ENCODE data around the gene GET4. TPM values are rescaled to one million over a fixed set of nuclear protein-coding genes. Genes with fewer than 3 reads are reported as not detected.
"Not testable (repeated sequence)": the region's sequence is repeated elsewhere in the genome, so short reads cannot be mapped to it uniquely, and the experiment has no call there.

GET4 gene
- total and polyA plus RNA-seq, 12 donors: 14.7 to 38.6 (median 20.8) TPM

DNA sequence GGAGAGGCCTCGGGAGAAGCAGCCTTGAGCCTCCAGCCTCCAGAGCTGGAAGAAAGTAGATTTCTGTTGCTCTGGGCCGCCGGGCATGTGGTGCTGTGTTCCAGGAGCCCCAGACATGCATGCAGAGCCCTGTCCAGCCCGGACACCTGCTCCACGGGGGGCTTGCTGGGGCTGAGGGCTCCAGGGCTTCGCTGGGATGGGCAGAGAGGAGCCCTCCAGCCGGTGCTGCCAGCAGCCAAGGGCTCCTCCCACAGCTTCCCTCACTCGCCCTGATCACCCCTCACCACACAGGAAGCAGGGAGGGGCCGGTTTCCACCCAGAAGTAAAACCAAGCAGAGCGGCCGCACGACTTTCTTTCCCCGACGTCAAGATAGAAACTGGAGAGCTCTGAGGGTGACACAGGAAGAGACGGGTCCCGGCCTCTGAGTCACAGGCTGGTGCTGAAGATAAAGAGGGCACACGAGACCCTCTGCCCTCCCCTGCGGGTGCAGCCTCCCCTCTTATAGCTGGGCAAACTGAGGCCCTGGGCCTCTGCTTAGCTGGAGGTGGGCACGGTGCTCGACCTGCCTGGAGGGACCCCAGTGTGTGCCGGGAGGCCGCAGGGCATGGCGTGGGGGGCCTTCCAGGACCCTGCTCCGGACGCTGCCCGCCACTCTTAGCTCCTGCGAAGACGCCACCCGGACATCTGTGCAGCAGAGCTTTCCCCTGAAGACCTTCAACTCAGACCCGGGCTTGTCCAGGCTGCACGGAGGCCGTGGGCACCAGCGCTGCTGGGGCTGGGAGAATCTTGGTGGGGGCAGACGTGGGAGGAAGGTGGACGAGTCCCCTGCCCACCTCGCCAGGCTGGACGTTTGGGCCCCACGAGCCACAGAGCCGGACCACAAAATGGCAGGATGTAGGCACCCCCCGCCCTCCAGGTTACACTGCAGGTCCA, 47.0 kb downstream of the GET4 start:
- Histone ChIP-seq H3K4me1 (peaks cover 0 to 56% (median 9%) of the 10 kb centered on the region in 9 donors), H3K27ac (peak overlapping the region in 6 of 10 donors; percentile 4 to 93 (median 14)), H3K36me3 (no peaks in the 10 kb centered on the region), H3K27me3 (peaks cover 0 to 13% (median 0%) of the 10 kb centered on the region in 7 donors), H3K9me3 (no peaks in the 10 kb centered on the region), H3K4me3 (peak overlapping the region in 3 of 10 donors; percentile 1 to 47 (median 28))
- WGBS, 2 donors: 56 to 70% methylated on average over 40 of the region's 40 CpGs
- peak; percentile 56 to 60 for DNase-seq
- ATAC-seq: peak; percentile 5 to 80 (median 68)
- intact Hi-C loops (cut with DNase I): no loop called here
- TF ChIP-seq CTCF (IDR thresholded peaks at IDR 0.05): no peak

- WGBS, 2 donors: 76 to 83% methylated on average over 11 to 18 of the region's 25 CpGs
- H3K9me3 ChIP-seq; intact Hi-C loops (cut with DNase I); H3K36me3 ChIP-seq; DNase-seq; ATAC-seq; H3K27ac ChIP-seq: not testable (repeated sequence)
- Histone ChIP-seq H3K27me3 (peaks cover 0 to 13% (median 0%) of the 10 kb centered on the region in 7 donors), H3K4me3 (peak overlapping the region in 1 of 10 donors; percentile 47), H3K4me1 (peaks cover 0 to 63% (median 9%) of the 10 kb centered on the region in 9 donors)
These were observed 47.7 kb downstream of the GET4 start for GRCh38 chr7:924042-924441.

GRCh38 chr7:924541-925231, 48.3 kb downstream of the GET4 start:
- H3K36me3 ChIP-seq: no peaks in the 10 kb centered on the region
- peaks cover 0 to 13% (median 0%) of the 10 kb centered on the region in 7 donors for H3K27me3 ChIP-seq
- no peaks in the 10 kb centered on the region for H3K9me3 ChIP-seq
- H3K27ac ChIP-seq: peak overlapping the region in 1 of 10 donors; percentile 53
- no peak overlapping the region for H3K4me3 ChIP-seq
- ATAC-seq: peak in 6 of 8 donors; percentile 25 to 72 (median 55)
- WGBS, 2 donors: 45 to 50% methylated on average over 24 of the region's 24 CpGs
- H3K4me1 ChIP-seq: peaks cover 0 to 69% (median 9%) of the 10 kb centered on the region in 9 donors
- intact Hi-C loops (cut with DNase I): no loop called here
- TF ChIP-seq CTCF (IDR thresholded peaks at IDR 0.05): no peak
- peak in 1 of 2 donors; percentile 27 for DNase-seq

- intact Hi-C loops (cut with DNase I): no loop called here
- 69 to 73% methylated on average over 18 of the region's 18 CpGs for WGBS, 2 donors
- no peak for TF ChIP-seq CTCF (IDR thresholded peaks at IDR 0.05)
- no peak overlapping the region for H3K4me3 ChIP-seq
- DNase-seq (peak in 1 of 2 donors; percentile 43), ATAC-seq (no peak)
- peaks cover 0 to 76% (median 9%) of the 10 kb centered on the region in 9 donors for H3K4me1 ChIP-seq
- H3K27me3 ChIP-seq: peaks cover 0 to 13% (median 0%) of the 10 kb centered on the region in 7 donors
- H3K27ac ChIP-seq: no peak overlapping the region
- no peaks in the 10 kb centered on the region for H3K9me3 ChIP-seq
- no peaks in the 10 kb centered on the region for H3K36me3 ChIP-seq
These were observed 49.2 kb downstream of the GET4 start for GRCh38 chr7:925601-926000.
